K562 (cell line): ENCODE measurements around the gene NF1.

Source experiments
- E2F3 ChIP-seq: fragments of 250-450 bp; sonication (Bioruptor Pico); IDR thresholded peaks from 2 replicates; pipeline ENCODE4 v1.4.0; 2020; ENCODE audit warnings: mild to moderate bottlenecking
- ELF4 ChIP-seq: fragments of 450-650 bp; formaldehyde crosslinking; IDR thresholded peaks from 2 replicates; pipeline ENCODE4 v1.4.0; 2022; ENCODE audit warnings: missing genetic modification characterization
- ZEB2 ChIP-seq: fragments of 450-650 bp; IDR thresholded peaks from 2 replicates; pipeline ENCODE4 v1.6.1; 2016
- ZNF280B ChIP-seq: fragments of 250-450 bp; sonication (Bioruptor Pico); IDR thresholded peaks from 2 replicates; pipeline ENCODE4 v1.5.1; 2021; ENCODE audit warnings: mild to moderate bottlenecking

DNA sequence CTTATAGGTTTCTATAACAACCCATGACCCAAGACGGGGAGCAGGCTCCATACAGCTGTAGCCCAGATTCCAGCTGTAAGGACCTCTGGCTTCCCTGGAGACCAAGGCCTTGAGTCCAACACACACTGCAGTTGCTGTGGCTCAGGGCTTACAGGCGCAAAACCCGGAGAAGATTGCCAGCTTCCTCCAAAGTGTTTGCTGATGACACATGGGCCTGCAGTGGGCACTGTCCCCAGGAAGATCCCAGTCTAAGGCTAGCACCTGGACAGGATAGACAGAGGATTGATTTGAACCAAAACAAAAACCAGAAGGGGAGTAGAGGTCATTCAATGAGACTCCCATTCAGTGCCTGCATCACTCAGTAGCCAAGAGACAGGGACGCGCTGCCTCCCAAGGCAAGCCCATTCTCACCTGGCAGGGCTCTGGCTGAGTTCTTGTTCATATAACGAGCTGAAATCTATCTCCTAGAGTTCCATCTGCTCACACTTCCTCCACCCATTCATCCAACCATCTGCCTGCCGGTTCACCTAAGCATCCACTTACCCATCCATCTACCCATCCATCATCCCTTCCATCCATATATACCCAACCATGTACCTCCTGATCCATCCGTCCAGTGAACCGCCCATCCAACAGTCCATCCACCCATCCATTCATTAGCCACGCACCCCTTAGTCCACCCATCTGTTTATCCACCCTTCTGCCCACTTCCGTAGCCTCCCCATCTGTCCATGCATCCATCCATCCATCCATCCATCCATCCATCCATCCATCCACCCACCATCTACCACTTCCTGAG lies 306.9 kb downstream of the NF1 start:
- TF ChIP-seq ZNF280B (CRISPR knock-in tag), result no peak
- TF ChIP-seq ELF4 (CRISPR knock-in tag), result no peak
- TF ChIP-seq E2F3 (CRISPR knock-in tag), result no peak
- TF ChIP-seq ZEB2, result no peak
